Left lung (tissue), 10 donors: Measurements from ENCODE around the gene KRTAP10-8. TPM values are rescaled to one million over a fixed set of nuclear protein-coding genes. Genes with fewer than 3 reads are reported as not detected.

Experiments
- ATAC-seq: fragments of 200-7000 bp; cut with Tn5 transposase; one replicate; pipeline ENCODE4 v1.9.1; 2020; ENCODE audit warnings: moderate library complexity
- DNase-seq, 4 donors: peaks; one replicate each; pipeline ENCODE4 v3.0.0-alpha.2; 2013 to 2020
- H3K27ac ChIP-seq, 2 donors: fragments of 200-600 bp; sonication (generic) in 1 of 2; one replicate each; pipeline versions ENCODE4 v1.5.0 to v1.8.0; 2020 to 2021
- H3K27me3 ChIP-seq, 2 donors: fragments of 200-600 bp; sonication (generic) in 1 of 2; one replicate each; pipeline versions ENCODE4 v1.5.0 to v1.8.0; 2020 to 2021
- H3K36me3 ChIP-seq, 2 donors: fragments of 200-600 bp; sonication (generic) in 1 of 2; one replicate each; pipeline versions ENCODE4 v1.5.0 to v1.8.0; 2020 to 2021
- H3K4me1 ChIP-seq, 2 donors: fragments of 200-600 bp; one replicate each; pipeline ENCODE4 v1.8.0; 2021
- H3K4me3 ChIP-seq, 2 donors: fragments of 200-600 bp; sonication (generic) in 1 of 2; one replicate each; pipeline versions ENCODE4 v1.5.0 to v1.8.0; 2020 to 2021; ENCODE audit warnings: mild to moderate bottlenecking in 1 of 2
- H3K9me3 ChIP-seq, 2 donors: fragments of 200-600 bp; sonication (generic) in 1 of 2; one replicate each; pipeline versions ENCODE4 v1.5.0 to v1.8.0; 2020 to 2021
- CTCF ChIP-seq, 2 donors: fragments of 200-600 bp; sonication (generic) in 1 of 2; IDR thresholded peaks; one replicate each; pipeline versions ENCODE4 v1.5.0 to v1.8.0; 2021; ENCODE audit warnings: antibody characterized with exemption in 2 of 2
- intact Hi-C, 2 donors: fragments of 100-400 bp; cut with DNase I; formaldehyde crosslinking; loops; one replicate each; pipeline versions ENCODE4 v1.11.2 to v1.14.2; 2022
- polyA plus RNA-seq, 6 donors: library from polyadenylated mRNA; unstranded; fragments of 120-200 nt; gene quantifications; one replicate each; pipeline ENCODE4 v1.2.1, GENCODE V29; 2013; ENCODE audit not compliant: insufficient read length in 6 of 6
- total RNA-seq, 2 donors: library from RNA; stranded (reverse); fragmentation: NEBNext Ultra II Directional; extraction: Animal tissue kit (Norgen Biotek cat#: 25700); gene quantifications; one replicate each; pipeline ENCODE4 v1.2.1, GENCODE V29; 2021
- donor health status: DM: no; HTN: yes; CAD: no.
- donor health status: DM: no; HTN: no; CAD: no.

Gene KRTAP10-8
- total and polyA plus RNA-seq, 8 donors: not detected

DNA sequence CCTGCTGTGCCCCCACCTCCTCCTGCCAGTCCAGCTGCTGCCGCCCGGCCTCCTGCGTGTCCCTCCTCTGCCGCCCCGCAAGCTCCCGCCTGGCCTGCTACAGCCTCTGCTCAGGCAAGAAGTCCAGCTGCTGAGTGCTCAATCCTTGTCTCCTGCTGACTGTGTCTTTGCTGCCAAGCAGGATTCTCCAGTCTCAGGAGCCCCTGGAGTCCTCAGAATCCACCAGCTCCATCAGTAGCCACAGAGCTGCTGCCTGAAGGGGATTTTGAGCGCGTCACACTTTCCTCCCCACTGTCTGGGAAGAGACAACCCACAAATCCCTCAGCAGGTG, 35.3 kb downstream of the KRTAP10-8 start:
- ATAC-seq (no peak), DNase-seq (no peak)
- no peaks in the 10 kb centered on the region for H3K36me3 ChIP-seq
- intact Hi-C loops: no loop called here
- H3K27ac ChIP-seq: no peak overlapping the region
- no peak overlapping the region for H3K4me3 ChIP-seq
- peaks cover 0 to 14% of the 10 kb centered on the region in 2 donors for H3K9me3 ChIP-seq
- H3K4me1 ChIP-seq: no peaks in the 10 kb centered on the region
- TF ChIP-seq CTCF (IDR thresholded peaks at IDR 0.05): no peak
- H3K27me3 ChIP-seq: peaks cover 0 to 32% of the 10 kb centered on the region in 2 donors

- Histone ChIP-seq H3K4me1 (no peaks in the 10 kb centered on the region), H3K4me3 (no peak overlapping the region), H3K27me3 (peaks cover 0 to 41% of the 10 kb centered on the region in 2 donors), H3K9me3 (peaks cover 0 to 14% of the 10 kb centered on the region in 2 donors), H3K27ac (no peak overlapping the region), H3K36me3 (no peaks in the 10 kb centered on the region)
- no peak for ATAC-seq
- peak in 1 of 4 donors; percentile 64 for DNase-seq
- intact Hi-C loops: no loop called here
- no peak for TF ChIP-seq CTCF (IDR thresholded peaks at IDR 0.05)
Observed at GRCh38 chr21:44648557-44649311, 36.9 kb downstream of the KRTAP10-8 start.

DNA sequence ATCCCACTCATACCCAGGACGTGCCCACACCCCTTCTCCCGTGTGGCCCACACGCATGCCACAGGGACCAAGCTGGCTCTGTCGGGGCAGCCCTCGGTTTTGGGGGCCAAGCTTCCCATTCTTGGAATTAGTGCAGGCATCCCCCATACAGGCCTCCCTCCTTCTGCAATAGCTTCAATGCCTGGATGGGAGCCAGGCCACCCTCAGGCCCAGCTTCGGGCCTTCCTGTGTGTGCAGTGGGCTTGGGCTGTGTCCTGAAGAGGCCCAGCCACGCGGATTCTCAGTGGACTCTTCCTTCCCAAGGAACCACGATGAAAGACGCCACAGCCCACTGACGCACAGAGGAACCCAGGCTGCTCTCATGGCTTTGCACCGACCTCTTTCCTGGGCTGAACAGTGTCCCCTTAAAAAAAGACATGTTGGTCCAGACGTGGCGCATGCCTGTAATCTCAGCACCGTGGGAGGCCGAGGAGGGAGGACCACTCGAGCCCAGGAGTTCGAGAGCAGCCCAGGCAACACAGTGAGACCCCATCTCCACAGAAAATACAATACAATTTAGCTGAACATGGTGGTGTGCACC, 37.7 kb downstream of the KRTAP10-8 start:
- H3K4me3 ChIP-seq: no peak overlapping the region
- no peak for TF ChIP-seq CTCF (IDR thresholded peaks at IDR 0.05)
- peaks cover 0 to 49% of the 10 kb centered on the region in 2 donors for H3K27me3 ChIP-seq
- peaks cover 0 to 7% of the 10 kb centered on the region in 2 donors for H3K9me3 ChIP-seq
- ATAC-seq (no peak), DNase-seq (peak in 2 of 4 donors; percentile 22 to 41)
- H3K27ac ChIP-seq: no peak overlapping the region
- H3K4me1 ChIP-seq: no peaks in the 10 kb centered on the region
- no peaks in the 10 kb centered on the region for H3K36me3 ChIP-seq
- intact Hi-C loops: no loop called here

DNA sequence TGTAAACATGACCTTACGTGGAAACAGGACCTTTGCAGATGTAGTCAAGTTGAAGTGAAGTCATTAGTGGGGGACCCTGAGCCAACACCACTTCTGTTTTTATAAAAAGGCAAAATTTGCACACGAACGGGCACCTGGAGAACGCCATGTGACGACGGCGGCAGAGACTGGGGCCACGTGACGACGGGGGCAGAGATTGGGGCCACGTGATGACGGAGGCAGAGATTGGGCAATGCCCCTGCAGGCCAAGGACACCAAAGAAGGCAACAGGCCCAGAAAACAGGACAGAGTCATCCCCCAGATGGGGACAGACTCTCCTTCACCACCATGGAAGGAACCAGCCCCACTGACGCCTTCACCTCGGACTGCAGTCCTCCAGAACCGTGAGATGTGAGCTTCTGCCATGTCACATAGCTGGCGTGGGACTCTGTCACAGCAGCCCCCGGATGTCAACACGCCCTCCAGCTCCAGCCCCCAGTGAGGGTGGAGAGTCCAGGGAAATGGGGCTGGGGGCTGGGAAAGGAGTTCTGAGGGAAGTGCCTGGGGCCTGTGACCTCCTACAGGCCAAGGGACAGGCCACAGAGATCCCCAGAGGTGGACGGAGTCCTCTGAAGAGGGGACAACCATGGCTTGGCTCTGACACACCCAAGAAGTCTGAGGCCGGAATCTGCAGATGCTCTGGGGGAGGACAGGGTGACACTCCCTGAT, 38.5 kb downstream of the KRTAP10-8 start:
- ATAC-seq: no peak
- peaks cover 0 to under 1% of the 10 kb centered on the region in 2 donors for H3K9me3 ChIP-seq

More for the DNA sequence above, 38.5 kb downstream of the KRTAP10-8 start:
- Histone ChIP-seq H3K4me3 (no peak overlapping the region), H3K27ac (no peak overlapping the region), H3K36me3 (no peaks in the 10 kb centered on the region), H3K27me3 (peaks cover 0 to 51% of the 10 kb centered on the region in 2 donors), H3K4me1 (no peaks in the 10 kb centered on the region)
- TF ChIP-seq CTCF (IDR thresholded peaks at IDR 0.05): no peak
- peak in 1 of 4 donors; percentile 45 for DNase-seq
- intact Hi-C loops: no loop called here
